Liver (tissue), 9 donors: ENCODE measurements around the gene BNC2. TPM values are rescaled to one million over a fixed set of nuclear protein-coding genes. Genes with fewer than 3 reads are reported as not detected.

Experiments used
- DNase-seq: peaks from one replicate; pipeline ENCODE4 v3.0.0-alpha.2; 2017; ENCODE audit warnings: low spot score
- H3K27ac ChIP-seq, 2 donors: one replicate each; pipeline ENCODE4 v1.7.0; 2013; ENCODE audit warnings: inconsistent platforms in 2 of 2, low read length in 2 of 2, control low read depth in 1 of 2, low read depth in 1 of 2, mild to moderate bottlenecking in 1 of 2
- H3K27me3 ChIP-seq, 4 donors: one replicate each; pipeline versions ENCODE4 v1.6.1 to v1.7.0; 2013; ENCODE audit warnings: low read length in 3 of 4, inconsistent platforms in 1 of 4, mild to moderate bottlenecking in 1 of 4, moderate library complexity in 1 of 4; ENCODE audit not compliant: control insufficient read depth in 4 of 4, insufficient read depth in 4 of 4
- H3K36me3 ChIP-seq, 4 donors: one replicate each; pipeline versions ENCODE4 v1.6.1 to v1.7.0; 2013; ENCODE audit warnings: low read length in 3 of 4, mild to moderate bottlenecking in 3 of 4, low read depth in 1 of 4, moderate library complexity in 1 of 4; ENCODE audit not compliant: control insufficient read depth in 4 of 4, insufficient read depth in 3 of 4
- H3K4me1 ChIP-seq, 4 donors: one replicate each; pipeline versions ENCODE4 v1.6.1 to v1.7.0; 2013; ENCODE audit warnings: low read length in 3 of 4, mild to moderate bottlenecking in 3 of 4, moderate library complexity in 1 of 4; ENCODE audit not compliant: control insufficient read depth in 4 of 4, insufficient read depth in 4 of 4
- H3K4me3 ChIP-seq, 3 donors: one replicate each; pipeline versions ENCODE4 v1.6.1 to v1.7.0; 2013; ENCODE audit warnings: low read length in 3 of 3, control low read depth in 1 of 3, low read depth in 1 of 3, mild to moderate bottlenecking in 1 of 3
- H3K9ac ChIP-seq, 2 donors: one replicate each; pipeline ENCODE4 v1.7.0; 2013; ENCODE audit warnings: low read length in 2 of 2, mild to moderate bottlenecking in 2 of 2, moderate library complexity in 2 of 2, control low read depth in 1 of 2, low read depth in 1 of 2
- H3K9me3 ChIP-seq, 4 donors: one replicate each; pipeline versions ENCODE4 v1.6.1 to v1.7.0; 2013; ENCODE audit warnings: low read length in 3 of 4; ENCODE audit not compliant: control insufficient read depth in 4 of 4
- CTCF ChIP-seq: fragments of 150-350 bp; IDR thresholded peaks from 2 replicates; pipeline ENCODE4 v1.5.1; 2017; ENCODE audit warnings: improper control_type of control experiment, low read depth, low read length; ENCODE audit not compliant: missing input control
- FOXA1 ChIP-seq: IDR thresholded peaks from 2 replicates; pipeline ENCODE4 v1.6.1; 2016; ENCODE audit warnings: antibody characterized with exemption
- FOXA2 ChIP-seq: IDR thresholded peaks from 2 replicates; pipeline ENCODE4 v1.6.1; 2016; ENCODE audit warnings: antibody characterized with exemption
- HNF4A ChIP-seq, 2 donors: conservative IDR thresholded peaks; 2 replicates each; pipeline ENCODE4 v1.6.1; 2016; ENCODE audit warnings: antibody characterized with exemption in 2 of 2, mild to moderate bottlenecking in 2 of 2
- JUND ChIP-seq, 2 donors: IDR thresholded peaks; 2 replicates each; pipeline ENCODE4 v1.6.1; 2016; ENCODE audit warnings: antibody characterized with exemption in 2 of 2
- MAX ChIP-seq: IDR thresholded peaks from 2 replicates; pipeline ENCODE4 v1.6.1; 2016; ENCODE audit warnings: antibody characterized with exemption
- NR2F2 ChIP-seq: IDR thresholded peaks from 2 replicates; pipeline ENCODE4 v1.6.1; 2016; ENCODE audit warnings: antibody characterized with exemption
- RAD21 ChIP-seq, 2 donors: IDR thresholded peaks; 2 replicates each; pipeline ENCODE4 v1.6.1; 2016; ENCODE audit warnings: antibody characterized with exemption in 2 of 2, mild to moderate bottlenecking in 2 of 2
- REST ChIP-seq: IDR thresholded peaks from 2 replicates; pipeline ENCODE4 v1.6.1; 2016; ENCODE audit warnings: antibody characterized with exemption, mild to moderate bottlenecking
- RXRA ChIP-seq, 2 donors: IDR thresholded peaks; 2 replicates each; pipeline ENCODE4 v1.6.1; 2017 to 2018; ENCODE audit warnings: antibody characterized with exemption in 2 of 2, mild to moderate bottlenecking in 1 of 2
- SP1 ChIP-seq: IDR thresholded peaks from 2 replicates; pipeline ENCODE4 v1.6.1; 2018; ENCODE audit warnings: antibody characterized with exemption, mild to moderate bottlenecking
- TAF1 ChIP-seq: conservative IDR thresholded peaks from 2 replicates; pipeline ENCODE4 v1.6.1; 2016; ENCODE audit warnings: antibody characterized with exemption, mild to moderate bottlenecking
- YY1 ChIP-seq: IDR thresholded peaks from 2 replicates; pipeline ENCODE4 v1.6.1; 2016; ENCODE audit warnings: antibody characterized with exemption, mild to moderate bottlenecking
- WGBS: extraction: QIAGEN DNeasy Blood & Tissue Kit; methylation state at CpG from one replicate; pipeline ENCODE4 v1.1.7; 2013; 5-methylcytosine and 5-hydroxymethylcytosine counted together
- polyA plus RNA-seq, 2 donors: library from polyadenylated mRNA; stranded (reverse) in 1 of 2; unstranded in 1 of 2; fragments of 200-250 nt in 1 of 2; fragments of >200 nt in 1 of 2; fragmentation: Nextera tagmentation in 1 of 2; extraction: Ambion mirVana in 1 of 2; gene quantifications; one replicate each; pipeline versions ENCODE4 v1.2.1 to v1.2.3, GENCODE V29; 2013 to 2015
- total RNA-seq, 2 donors: library from RNA; depleted of rRNA; stranded (reverse); fragments of >200 nt; gene quantifications; one replicate each; pipeline ENCODE4 v1.2.3, GENCODE V29; 2014
- donor health status: healthy.
- donor health status: healthy.
- donor health status: healthy.
- donor health status: healthy.
- donor health status: healthy.

BNC2 gene
- total and polyA plus RNA-seq, 4 donors: 0.07 to 0.67 (median 0.08) TPM

GRCh38 chr9:16712787-16713186 lies 157.7 kb downstream of the BNC2 start (continued):
- no peak for TF ChIP-seq REST
- no peak for TF ChIP-seq RAD21 (IDR thresholded peaks at IDR 0.05)
- no peak for TF ChIP-seq YY1
- no peak for TF ChIP-seq JUND (IDR thresholded peaks at IDR 0.05)
- no peak for TF ChIP-seq TAF1
- TF ChIP-seq NR2F2: no peak
- TF ChIP-seq FOXA2: no peak
- no peak for TF ChIP-seq HNF4A (conservative IDR thresholded peaks at IDR 0.05)
- no peak for TF ChIP-seq FOXA1

- Histone ChIP-seq H3K27ac (no peak overlapping the region), H3K4me1 (no peaks in the 10 kb centered on the region), H3K9me3 (no peaks in the 10 kb centered on the region), H3K27me3 (peaks cover 0 to 7% (median 0%) of the 10 kb centered on the region in 4 donors), H3K4me3 (no peak overlapping the region), H3K9ac (no peak overlapping the region), H3K36me3 (no peaks in the 10 kb centered on the region)
- WGBS: 42% methylated on average over 8 of the region's 8 CpGs
- DNase-seq: no peak
- no peak for TF ChIP-seq RXRA (IDR thresholded peaks at IDR 0.05)
- no peak for TF ChIP-seq RAD21 (IDR thresholded peaks at IDR 0.05)
- no peak for TF ChIP-seq MAX
- TF ChIP-seq CTCF: no peak
- no peak for TF ChIP-seq YY1
- TF ChIP-seq REST: no peak
- TF ChIP-seq NR2F2: no peak
- no peak for TF ChIP-seq SP1
Observed at GRCh38 chr9:16710888-16711287, 159.6 kb downstream of the BNC2 start.
